Measurements from ENCODE around the gene BTBD9. TPM values are rescaled to one million over a fixed set of nuclear protein-coding genes. Genes with fewer than 3 reads are reported as not detected.

The BTBD9 gene
- total and polyA plus RNA-seq, 2 donors (not counting 3 experiments of a cell fraction or from before 2014, with no cell fraction given): 4.9 to 15.0 TPM

GRCh38 chr6:38678178-38678760 is 38.5 kb upstream of the BTBD9 start:
- H3K4me1 ChIP-seq (ENCODE audit: control insufficient read depth, extremely low read depth, insufficient read depth, low read length): peaks cover 12% of the 10 kb centered on the region
- H3K9me1 ChIP-seq (replicated peaks; ENCODE audit: control insufficient read depth, extremely low read depth, insufficient read depth, low read length): no peaks in the 10 kb centered on the region
- no peak overlapping the region for H3K9ac ChIP-seq (replicated peaks; ENCODE audit: extremely low read depth, insufficient read depth, low read length)
- ChIA-PET POLR2A (no interaction called here), CTCF (no interaction called here)
- no peak for DNase-seq (ENCODE audit: low read depth, low spot score)
- no peak overlapping the region for H3K4me2 ChIP-seq (ENCODE audit: insufficient read depth, low read length)
- no TSS peak for BruUV-seq (replicated peaks)
- H3K4me3 ChIP-seq (replicated peaks in 1 of 3; ENCODE audit: insufficient read depth in 1 of 3, low read depth in 1 of 3, low read length in 3 of 3): no peak overlapping the region
- peaks cover 5 to 17% of the 10 kb centered on the region in 2 experiments for H3K36me3 ChIP-seq (ENCODE audit: control insufficient read depth in 2 of 2, extremely low read depth in 1 of 2, insufficient read depth in 2 of 2, low read length in 2 of 2)
- H3K27ac ChIP-seq (ENCODE audit: insufficient read depth, low read depth, low read length): no peak overlapping the region
- intact Hi-C loops (cut with micrococcal nuclease): loop anchor here (10.0 kb wide), 2 partner anchors 483 to 653 kb away; no protein-coding TSS in a partner anchor
- H2AFZ ChIP-seq (ENCODE audit: low read depth, low read length): no peak overlapping the region
- dilution Hi-C loops (cut with MboI; ENCODE audit: extremely low pct_ligation_motif_present, low sequenced_read_pairs): no loop called here
- no peaks in the 10 kb centered on the region for H4K20me1 ChIP-seq (replicated peaks; ENCODE audit: control insufficient read depth, extremely low read depth, insufficient read depth, low read length)
- TF ChIP-seq CTCF (IDR thresholded peaks at IDR 0.05; ENCODE audit: extremely low read depth in 1 of 2, insufficient read depth in 1 of 2, low read depth in 1 of 2, low read length in 2 of 2) (no peak), POLR2A (IDR thresholded peaks at IDR 0.05; ENCODE audit: low read depth, low read length) (no peak), MYC (IDR thresholded peaks at IDR 0.05; ENCODE audit: low read depth, low read length) (no peak), FOS (IDR thresholded peaks at IDR 0.05; ENCODE audit: borderline replicate concordance, insufficient read depth, low read length) (no peak), JUN (IDR thresholded peaks at IDR 0.05; ENCODE audit: borderline replicate concordance, insufficient read depth, insufficient read length, low read depth) (no peak), EZH2 (IDR thresholded peaks at IDR 0.05; ENCODE audit: borderline replicate concordance, low read depth, low read length, severe bottlenecking) (no peak), POLR2AphosphoS5 (IDR thresholded peaks at IDR 0.05; ENCODE audit: insufficient read depth, low read depth, low read length) (no peak)
- TF ChIP-seq, protein P1, sequence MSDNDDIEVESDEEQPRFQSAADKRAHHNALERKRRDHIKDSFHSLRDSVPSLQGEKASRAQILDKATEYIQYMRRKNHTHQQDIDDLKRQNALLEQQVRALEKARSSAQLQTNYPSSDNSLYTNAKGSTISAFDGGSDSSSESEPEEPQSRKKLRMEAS (IDR thresholded peaks at IDR 0.05; ENCODE audit: insufficient read depth, insufficient read length): no peak
- no peaks in the 10 kb centered on the region for H3K9me3 ChIP-seq (replicated peaks; ENCODE audit: control insufficient read depth, insufficient read depth, low read length)
- H3K79me2 ChIP-seq (ENCODE audit: control insufficient read depth, insufficient read depth, low read length): no peaks in the 10 kb centered on the region
- FAIRE-seq: no peak
- H3K27me3 ChIP-seq (ENCODE audit: control insufficient read depth in 2 of 2, insufficient read depth in 2 of 2, low read length in 2 of 2): no peaks in the 10 kb centered on the region

Measured in endothelial cell of umbilical vein (primary cell).